NCI-H345 treated with DMSO at 0.1 percent for 48 hours (cell line): Measurements from ENCODE around the gene SELENOF.
"Not testable (repeated sequence)": the region's sequence is repeated elsewhere in the genome, so short reads cannot be mapped to it uniquely, and the experiment has no call there.

Experiments
- DNase-seq: peaks from one replicate; lab custom pipeline; 2025; ENCODE audit not compliant: unreplicated experiment; lab: John Stamatoyannopoulos, UW

The SELENOF gene

GRCh38 chr1:86821956-86822355 is 92.0 kb downstream of the SELENOF start:
- DNase-seq: no peak

- not testable (repeated sequence) for DNase-seq
Measured at GRCh38 chr1:86819970-86820369, 94.0 kb downstream of the SELENOF start.

- DNase-seq: not testable (repeated sequence)
Measured at GRCh38 chr1:86817246-86817826, 96.6 kb downstream of the SELENOF start.

GRCh38 chr1:86814118-86814517 is 99.8 kb downstream of the SELENOF start:
- DNase-seq: not testable (repeated sequence)
